Activated CD4-positive, alpha-beta T cell treated with anti-CD3 and anti-CD28 coated beads, Interleukin-2, Interleukin-6, amounts not matched to agents 100 ng/mL and 50 ng/mL, durations not matched to agents 16 hours and 8 hours (primary cell): ENCODE data around the gene NEUROD6.

Experiments used
- DNase-seq: peaks from one replicate; pipeline ENCODE4 v3.0.0-alpha.2; 2020

Gene NEUROD6

DNA sequence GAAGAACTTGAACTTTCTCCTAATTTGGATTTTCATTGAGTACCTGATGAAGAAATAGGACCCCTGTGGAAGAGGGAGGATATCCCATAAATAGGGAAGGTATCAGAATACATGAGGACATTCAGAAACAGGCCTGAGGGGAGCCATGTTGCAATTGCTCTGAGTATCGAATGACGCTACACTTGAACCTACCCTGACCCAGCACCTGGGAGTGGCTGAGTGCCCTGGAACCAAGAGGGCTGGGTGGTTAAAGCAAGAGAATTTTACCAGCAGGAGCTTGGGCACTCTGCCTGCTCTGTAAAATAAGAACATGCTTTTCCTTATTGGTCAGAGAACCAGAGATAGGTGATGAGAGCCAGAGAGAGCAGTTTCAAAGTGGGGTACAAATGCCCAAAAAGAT, 7.2 kb downstream of the NEUROD6 start:
- DNase-seq: no peak

DNA sequence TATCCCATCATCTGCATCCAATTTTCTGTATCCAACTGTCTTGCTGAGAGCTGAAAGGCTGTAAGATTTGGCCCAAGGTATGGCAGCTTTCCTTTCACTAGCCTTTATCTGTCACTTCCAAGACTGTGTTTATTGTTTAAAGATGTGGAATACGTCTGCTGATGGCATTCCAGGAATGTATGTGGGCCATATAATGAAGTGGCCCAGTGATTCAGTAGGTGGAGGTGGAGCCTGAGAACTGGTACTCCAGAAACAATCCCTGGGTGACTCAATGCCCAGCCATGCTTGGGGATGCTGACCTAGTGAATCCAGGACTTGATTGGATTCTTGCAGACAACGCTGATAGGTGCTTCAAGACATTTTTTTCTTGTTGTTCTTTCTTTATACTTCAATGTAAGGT, 13.5 kb downstream of the NEUROD6 start:
- DNase-seq: no peak

DNA sequence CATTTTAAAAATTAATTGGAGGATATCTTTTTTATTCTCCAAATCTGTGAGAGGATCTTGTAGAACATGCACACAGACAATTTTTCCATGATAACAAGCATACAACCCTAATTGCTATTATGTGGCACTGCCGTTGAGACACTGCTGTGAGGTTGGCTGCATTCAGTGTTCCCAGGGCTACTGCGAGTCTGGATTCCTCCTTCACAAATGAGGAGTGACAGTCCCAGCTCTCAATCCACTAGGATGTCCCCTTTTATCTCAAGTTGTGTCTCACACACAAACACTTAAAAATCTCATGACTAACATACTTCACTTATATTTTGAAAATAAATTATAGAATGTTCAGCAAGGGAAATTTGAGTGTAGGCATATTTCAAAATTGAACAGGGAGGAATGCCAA, 14.1 kb downstream of the NEUROD6 start:
- no peak for DNase-seq

DNA sequence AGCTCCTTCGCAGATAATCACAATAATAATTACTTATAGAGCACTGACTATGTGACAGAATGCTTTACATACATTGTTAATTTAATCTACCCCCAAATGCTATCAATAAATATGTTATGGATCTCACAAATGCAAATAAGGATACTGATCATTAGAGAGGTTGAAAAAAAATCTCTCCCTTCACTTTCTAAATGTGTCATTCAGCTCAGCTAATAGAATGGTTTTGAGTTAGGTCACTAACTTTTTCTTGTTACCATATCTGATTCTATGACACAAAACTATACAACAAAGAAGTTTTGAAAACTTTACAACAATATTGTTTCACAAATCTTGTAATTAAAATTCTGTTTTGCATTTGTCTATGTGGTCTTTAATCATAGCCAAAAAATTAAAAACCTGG, 17.4 kb downstream of the NEUROD6 start:
- no peak for DNase-seq

DNA sequence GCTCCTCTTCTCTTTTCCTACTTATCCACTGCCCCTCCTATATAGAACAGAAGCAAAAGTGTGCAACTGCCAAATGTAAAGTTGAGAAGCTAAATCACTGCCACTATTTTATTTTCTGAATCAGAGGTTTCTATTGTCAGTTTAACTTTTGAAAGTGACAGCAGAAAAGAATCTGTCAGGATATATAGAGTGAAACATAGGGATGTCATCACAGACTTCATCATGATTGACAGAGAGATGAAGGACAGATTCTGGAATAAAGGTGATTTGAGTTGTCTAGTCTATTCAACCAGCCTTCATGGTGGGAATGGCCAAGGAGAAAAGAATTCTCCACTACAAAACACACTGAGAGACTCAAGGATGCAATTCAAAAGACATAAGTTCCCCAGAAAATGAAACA, 19.9 kb downstream of the NEUROD6 start:
- DNase-seq: no peak

DNA sequence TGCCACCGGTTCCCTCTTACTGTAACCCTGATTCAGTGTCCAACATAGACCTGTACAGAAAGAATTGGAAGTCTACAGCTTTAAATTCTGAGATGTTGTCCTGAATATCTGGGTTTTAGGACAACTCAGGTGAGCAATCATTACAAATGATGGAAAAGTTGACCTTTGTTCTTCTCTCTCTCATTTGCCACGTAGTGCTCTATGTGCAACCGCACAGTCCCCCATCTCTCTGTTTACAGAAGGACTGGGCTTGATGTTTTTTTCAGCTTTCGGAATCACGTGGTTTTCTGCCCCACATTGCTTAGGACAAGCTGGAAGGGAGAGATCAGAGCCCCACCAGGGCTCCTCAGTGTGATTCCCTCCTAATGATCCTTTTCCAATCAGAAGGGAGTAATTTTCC, 22.2 kb downstream of the NEUROD6 start:
- no peak for DNase-seq

DNA sequence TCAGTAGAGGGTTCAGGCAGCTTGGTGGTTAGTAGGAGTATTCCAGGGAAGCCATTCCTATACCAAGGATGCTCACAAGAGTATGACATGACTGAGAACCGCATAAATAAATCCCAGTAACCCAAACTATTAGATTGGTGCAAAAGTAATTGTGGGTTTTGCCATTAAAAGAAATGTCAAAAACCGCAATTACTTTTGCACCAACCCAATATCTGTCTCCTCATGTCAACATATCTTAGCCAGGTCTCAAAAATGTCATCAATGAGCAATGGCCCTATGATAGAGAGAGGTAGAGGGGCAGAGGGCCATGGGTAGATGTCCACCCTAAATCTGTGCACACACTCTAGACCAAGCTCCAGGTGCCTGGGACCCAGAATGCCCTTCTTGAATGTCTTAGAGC, 23.6 kb downstream of the NEUROD6 start:
- DNase-seq: no peak

DNA sequence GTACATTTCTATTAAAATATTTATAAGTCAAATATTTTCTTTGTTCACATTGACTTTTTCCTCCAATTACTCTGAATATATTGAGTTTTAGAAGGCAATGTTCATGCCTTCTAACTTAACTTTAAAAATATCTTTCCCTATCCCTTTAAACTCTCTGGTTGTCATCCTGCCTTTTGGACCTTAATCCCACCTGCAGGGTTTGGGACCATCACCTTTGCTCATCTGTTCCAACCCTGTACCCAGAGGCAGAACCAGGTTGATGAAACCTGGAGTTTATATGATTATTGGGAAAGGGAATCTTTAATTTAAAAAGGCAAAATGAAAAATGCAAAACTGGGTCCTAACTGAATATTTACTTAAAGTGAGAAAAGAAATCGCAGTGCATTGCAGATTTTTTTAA, 24.8 kb downstream of the NEUROD6 start:
- DNase-seq: no peak

DNA sequence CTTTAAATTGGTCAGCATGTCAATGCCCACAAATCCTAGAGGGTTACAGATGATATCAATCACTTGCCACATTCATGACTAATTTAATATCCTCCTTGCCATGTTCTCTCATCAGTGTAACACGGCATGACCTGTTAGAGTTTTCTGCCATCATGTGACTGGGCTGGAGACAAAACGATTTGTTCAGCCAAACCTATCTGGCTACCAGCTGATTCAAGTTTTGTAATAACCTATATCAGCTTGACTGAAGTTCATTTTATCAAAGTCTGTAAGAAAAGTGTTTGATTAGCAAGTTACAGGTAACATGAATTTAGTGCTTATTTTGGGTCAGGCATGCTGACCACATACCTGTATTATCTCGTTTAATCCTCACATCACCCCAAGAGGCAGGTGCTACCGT, 25.7 kb downstream of the NEUROD6 start:
- DNase-seq: no peak

DNA sequence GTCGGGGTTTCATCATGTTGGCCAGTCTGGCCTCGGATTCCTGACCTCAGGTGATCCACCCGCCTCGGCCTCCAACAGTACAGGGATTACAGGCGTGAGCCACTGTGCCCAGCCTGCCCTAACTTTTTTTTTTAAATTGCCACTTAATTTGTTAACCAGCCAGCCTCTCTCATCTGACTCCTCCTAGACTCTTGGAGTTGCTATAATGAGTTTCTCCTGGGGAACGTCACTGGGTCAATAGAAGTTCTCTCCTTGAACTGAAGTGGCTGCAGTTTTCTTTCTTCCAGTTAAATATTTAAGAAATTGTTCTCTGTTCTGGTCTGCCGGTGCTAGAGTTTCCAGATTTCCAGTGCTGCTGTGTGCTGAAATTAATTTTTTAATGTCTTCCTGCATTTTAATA, 27.6 kb downstream of the NEUROD6 start:
- DNase-seq: no peak

DNA sequence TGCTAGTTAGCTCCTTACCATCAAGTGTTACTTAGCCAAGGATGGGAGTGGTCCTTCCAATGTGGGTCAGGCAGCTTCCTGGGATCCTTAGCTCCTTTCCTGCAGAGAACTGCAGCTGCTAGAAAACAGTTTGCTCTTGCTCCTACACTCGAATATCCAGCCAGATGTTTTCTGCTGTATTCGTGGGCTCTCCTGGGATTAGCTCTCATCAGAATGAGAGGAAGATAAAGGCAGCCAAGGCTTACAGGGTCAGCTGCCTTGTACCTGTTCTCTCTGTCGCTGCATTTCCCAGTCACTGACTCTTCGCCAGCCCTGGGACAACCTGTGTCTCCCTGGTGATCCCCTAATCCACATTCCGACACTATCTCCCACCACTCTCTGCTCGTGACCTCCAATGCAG, 29.0 kb downstream of the NEUROD6 start:
- DNase-seq: no peak

DNA sequence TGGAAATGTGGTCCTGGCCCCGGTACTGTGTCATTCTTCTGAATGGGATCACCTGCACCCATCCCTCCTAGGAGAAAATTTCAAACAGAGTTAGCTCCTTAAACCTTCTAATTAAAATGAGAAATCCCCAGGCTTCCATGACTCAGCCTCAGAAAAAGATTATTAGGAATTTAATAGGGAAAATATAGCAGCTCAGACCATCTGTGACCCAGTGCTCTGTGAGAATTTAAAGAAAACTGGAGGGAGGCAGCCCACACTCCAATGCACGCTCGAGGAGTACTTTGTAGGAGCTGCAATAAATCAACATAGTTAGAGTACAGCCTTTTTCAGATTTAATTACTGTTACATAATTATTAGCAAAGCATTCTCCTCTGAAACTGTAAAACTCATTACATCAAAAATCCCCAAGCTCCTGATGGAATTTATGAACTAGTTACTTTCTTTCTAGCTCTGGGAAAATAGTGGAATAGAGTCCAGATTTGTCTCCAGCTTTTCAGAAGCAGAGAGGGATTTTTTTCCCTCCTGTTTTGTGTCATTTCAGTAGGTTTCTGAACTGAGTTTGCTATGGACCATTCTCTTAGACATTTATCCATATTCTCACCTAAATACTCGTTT, 30.1 kb downstream of the NEUROD6 start:
- no peak for DNase-seq

DNA sequence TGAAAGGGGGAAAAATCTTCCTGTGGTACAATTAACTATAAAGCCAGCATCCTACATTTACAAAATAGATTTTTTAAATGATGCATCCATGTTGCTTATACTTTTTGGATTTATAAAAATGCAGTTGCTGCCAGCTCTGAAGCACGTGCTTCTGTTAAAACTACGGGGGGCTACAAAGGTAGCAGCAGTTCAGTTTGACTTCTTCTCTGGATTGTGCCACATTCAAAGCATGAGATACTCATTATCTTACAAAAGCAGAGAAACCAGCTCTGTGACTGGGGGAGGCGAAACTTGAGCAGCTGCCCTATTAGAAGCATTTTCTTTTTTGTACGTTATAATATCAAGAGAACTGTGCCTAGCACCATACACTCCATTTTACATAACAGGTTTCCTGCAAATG, 31.1 kb downstream of the NEUROD6 start:
- DNase-seq: no peak

DNA sequence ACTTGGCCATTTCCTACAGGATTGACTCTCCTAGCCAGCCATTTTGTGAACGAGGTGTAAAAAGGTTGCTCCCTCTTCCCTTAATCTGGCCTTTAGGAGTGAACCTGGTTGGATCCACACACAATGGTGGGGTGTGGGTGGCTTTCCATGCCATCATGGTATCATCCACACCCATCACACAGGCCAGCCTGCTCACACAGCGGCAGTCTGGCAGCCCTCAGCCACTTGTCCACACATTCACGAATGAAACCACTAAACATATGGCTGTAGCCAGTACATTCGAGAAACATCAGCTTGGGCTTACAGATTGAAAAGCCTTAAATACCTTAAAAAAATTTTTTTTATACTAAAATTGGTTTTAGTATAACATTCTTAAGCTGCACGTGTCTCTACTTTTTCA, 31.9 kb downstream of the NEUROD6 start:
- DNase-seq: no peak

DNA sequence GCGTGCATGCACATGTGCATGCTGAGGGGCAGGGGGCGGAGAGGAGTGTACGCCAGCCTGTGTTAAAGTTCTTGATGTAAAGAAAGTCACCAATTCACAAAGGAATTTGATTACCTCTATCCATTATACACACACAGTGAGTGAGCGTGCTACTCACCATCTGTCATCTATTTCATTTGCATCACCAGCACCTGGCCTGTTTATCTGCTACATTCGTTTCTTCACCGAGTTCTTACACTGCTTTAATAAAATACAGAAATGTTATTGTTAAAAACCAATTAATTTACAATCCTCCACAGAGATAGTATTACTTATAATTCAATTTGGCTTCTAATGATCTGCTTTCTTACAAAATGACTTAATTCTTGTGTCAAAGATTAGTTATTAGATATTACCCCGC, 32.6 kb downstream of the NEUROD6 start:
- DNase-seq: no peak

DNA sequence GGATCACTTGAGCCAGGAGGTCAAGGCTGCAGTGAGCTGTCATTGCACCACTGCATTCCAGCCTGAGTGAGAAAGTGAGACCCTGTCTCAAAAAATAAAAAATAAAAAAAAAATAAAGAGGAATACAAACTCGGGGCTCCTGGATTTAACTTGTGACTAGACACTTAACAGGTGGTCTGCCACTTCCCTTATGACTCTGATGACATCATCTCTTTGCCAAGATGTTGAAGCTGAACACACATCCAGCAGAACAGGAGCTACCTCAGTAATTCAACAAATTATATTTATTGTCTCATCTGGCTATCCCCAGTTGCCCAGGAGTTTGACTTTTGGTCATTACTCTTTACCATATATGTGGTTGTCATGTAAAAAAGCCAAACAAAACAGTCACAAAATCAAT, 35.3 kb downstream of the NEUROD6 start:
- DNase-seq: no peak

DNA sequence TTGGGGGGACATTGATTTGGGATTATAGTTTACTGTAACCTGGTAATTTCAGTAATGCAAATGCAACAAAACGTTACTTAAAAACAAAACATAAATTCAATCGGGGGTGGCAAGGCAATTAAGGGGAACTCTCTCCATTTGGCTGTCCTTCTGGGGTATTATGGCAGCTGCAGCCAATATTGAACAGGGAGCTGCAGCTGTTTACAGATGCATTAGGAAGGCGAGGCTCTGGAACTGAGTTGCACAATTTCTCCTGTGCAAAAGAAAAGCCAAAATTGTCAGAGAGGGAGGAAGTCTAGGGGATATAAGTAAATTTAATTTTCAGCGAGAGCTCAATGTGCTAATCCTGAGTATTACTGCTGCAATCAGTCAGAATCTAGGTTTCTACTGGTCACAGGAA, 36.1 kb downstream of the NEUROD6 start:
- DNase-seq: no peak

DNA sequence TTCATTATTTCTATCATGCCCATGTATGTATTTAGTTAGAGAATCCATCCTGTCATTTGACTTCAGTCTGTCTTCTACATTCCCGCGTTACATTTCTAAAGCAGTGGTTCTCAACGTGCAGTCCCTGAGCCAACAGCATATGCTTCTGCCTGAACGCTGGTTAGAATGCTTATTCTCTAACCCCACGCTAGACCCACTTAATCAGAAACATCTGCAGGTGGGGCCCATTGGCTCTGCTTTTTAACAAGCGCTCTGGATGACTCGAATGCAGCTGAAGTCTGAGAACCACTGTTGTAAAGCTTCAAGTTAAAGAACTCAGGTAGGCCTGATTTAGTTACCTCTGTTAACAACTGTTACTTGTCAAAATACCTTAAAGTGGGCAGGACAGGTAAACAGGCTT, 38.2 kb downstream of the NEUROD6 start:
- no peak for DNase-seq

DNA sequence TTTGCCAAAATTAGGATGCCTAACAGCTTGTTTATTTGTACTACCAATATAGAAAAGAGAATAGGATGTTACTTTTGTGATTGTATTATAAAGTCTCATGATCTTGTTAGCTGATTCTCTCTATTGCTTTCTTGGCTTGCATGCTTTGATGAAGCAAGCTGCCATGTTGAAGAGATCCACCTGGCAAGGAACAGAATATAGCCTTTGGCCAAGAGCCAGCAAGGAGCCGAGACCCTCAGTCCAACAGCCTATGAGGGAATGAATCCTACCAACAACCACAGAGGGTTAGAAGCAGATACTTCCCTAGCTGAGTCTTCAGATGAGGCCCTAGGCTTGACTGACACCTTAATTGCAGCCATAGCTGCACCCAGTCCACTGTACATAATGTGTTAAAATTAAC, 41.2 kb downstream of the NEUROD6 start:
- DNase-seq: no peak

DNA sequence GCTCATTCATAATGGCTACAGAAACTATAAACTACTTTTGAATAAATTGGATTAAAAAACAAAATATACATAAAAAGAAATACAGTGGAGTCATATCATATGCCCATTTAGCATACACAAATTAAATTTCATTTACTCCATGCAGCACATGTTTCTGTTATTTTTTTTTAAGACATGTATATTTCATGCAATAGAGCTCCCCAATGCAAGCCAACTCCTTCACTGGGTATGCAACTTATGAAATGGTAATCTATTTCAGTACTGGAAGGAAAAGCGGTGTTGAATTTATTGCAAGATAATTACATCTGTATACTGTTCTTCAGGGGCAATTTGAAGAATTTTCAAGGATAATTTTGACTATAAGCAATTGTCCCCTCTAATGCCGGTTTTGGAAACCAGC, 49.9 kb downstream of the NEUROD6 start:
- DNase-seq: no peak
